NOMO-1 treated with DMSO at 0.1 percent for 48 hours (cell line): ENCODE results near the gene ACTR3C.
"Not testable (repeated sequence)": the region's sequence is repeated elsewhere in the genome, so short reads cannot be mapped to it uniquely, and the experiment has no call there.

Experiments used
- DNase-seq: peaks from one replicate; lab custom pipeline; 2025; ENCODE audit not compliant: unreplicated experiment; lab: John Stamatoyannopoulos, UW

ACTR3C gene

DNA sequence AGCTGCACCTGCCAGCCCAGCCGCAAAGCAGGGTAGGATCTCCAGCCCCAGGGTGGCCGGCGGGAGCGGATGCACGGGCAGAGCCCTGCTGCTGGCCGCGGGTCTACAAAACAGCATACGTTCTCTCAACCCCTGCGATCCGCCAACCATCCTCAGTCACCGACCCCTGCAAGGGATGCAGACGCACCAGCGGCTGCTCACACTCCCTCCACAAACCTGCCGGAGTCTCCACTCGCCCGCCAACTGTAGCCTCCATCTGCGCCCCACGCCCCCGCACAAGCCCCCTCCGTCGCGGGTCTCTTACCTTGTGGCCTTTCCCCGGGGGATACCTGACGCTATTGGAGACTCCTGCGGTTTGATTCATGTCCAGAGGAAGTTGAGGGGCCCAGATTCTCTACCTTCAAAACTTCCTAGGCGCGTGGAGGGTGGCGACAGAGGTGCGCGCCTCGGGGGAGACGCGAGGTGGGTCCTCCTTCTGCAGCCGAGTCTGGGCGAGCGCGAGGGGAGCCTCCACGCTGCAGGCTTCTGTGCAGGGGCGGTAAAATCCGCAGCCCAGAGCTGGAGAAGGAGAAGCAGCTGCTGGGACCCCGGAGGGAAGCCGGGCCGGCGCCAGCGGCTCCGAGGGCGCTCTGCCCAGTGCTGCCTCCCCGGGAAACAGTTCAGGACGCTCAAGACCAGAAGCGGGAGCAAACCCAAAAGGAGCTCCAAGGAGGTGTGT lies 103.2 kb downstream of the ACTR3C start:
- DNase-seq: not testable (repeated sequence)

DNA sequence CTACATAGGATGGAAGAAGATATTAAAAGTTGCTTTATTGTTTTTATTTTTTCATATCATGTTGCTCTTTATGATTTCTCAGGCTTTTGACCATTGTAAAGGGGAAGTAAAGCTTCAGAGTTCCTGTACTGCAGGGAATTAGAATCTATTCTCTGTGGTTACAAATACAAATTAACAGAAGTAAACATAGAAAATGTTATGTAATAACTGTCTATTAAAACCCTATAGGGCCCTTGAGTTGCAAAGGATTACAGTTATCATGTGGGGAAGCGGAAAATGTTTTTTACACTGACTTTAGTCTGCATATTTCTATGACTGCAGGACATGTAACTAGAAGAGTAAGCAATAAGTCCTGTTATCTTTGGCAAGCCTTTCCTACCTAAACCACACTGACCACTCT lies 116.5 kb downstream of the ACTR3C start:
- DNase-seq: peak; percentile 37

DNA sequence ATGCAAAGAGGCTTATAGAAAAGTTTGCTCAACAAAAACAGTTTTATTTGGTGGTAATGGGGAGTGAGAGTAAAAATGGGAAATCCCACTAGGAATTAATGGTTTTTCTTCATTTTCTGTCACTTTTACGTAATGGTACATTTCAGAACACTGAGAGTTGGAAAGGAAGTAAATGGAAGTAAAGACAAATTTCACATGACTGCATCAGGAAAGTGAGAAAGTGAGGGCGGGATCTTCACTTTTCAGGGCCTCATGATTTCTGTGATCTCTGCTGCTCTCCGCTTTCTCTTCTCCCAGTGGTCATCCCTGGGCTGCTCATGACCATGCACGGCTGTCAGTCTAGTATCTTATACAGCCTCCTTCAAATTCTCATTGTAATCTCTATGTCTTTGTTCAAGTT lies 117.5 kb downstream of the ACTR3C start:
- DNase-seq: not testable (repeated sequence)

DNA sequence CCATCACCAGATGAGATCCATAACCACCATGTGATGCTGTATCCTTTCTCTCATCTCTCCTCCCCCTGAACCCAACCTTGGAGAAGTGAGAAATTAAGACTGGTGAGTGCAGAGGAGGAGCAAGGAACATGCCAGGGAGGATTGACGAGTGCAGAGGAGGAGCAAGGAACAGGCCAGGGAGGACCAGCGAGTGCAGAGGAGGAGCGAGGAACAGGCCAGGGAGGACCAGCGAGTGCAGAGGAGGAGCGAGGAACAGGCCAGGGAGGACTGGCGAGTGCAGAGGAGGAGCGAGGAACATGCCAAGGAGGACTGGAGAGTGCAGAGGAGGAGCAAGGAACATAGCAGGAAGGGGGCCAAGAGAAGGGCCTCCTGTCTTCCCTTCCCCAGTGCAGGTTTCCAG lies 118.8 kb downstream of the ACTR3C start:
- DNase-seq: not testable (repeated sequence)

DNA sequence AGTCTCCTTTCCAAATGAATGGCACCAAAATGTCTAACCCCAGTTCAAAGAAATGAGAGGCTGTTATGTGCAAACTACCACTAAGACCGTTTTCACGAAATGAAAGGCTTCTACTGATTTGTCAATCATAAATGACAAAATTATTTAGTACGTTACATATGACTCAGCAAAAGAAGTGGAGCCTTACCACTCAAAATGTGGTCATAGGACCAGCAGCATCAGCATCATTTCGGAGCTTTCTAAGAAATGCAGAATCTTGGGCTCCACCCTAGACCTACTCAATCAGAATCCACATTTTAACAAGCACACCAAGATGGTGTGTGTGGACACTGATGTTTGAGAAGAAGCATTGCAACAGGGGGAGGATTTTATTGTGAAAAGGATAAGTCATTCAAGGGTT lies 120.5 kb downstream of the ACTR3C start:
- DNase-seq: not testable (repeated sequence)
